HG03196 (cell line): ENCODE results near the gene OPCML.

Source experiments
- ATAC-seq: cut with Tn5 transposase; IDR thresholded peaks from one replicate; pipeline ENCODE4 v1.9.1; 2021; ENCODE audit not compliant: unreplicated experiment

Gene OPCML

DNA sequence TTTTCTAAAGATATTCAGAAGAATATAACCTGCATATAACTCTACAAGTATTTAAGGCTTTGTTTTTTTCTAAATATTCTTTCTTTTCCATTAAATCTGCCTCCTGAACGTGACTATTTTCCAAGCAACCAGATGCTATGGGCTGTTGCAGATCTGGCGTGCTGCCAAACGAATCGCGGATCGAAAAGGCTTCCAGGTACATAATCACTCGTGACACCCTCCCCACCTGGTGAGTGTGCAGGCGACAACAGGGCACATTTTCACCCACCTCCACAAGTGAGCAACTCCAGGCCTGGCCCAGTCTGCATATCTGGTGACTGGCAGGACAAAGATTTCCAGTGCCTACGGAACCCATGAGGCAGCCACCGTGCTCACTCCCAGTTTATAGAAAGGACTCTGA, 660.1 kb downstream of the OPCML start:
- no peak for ATAC-seq

DNA sequence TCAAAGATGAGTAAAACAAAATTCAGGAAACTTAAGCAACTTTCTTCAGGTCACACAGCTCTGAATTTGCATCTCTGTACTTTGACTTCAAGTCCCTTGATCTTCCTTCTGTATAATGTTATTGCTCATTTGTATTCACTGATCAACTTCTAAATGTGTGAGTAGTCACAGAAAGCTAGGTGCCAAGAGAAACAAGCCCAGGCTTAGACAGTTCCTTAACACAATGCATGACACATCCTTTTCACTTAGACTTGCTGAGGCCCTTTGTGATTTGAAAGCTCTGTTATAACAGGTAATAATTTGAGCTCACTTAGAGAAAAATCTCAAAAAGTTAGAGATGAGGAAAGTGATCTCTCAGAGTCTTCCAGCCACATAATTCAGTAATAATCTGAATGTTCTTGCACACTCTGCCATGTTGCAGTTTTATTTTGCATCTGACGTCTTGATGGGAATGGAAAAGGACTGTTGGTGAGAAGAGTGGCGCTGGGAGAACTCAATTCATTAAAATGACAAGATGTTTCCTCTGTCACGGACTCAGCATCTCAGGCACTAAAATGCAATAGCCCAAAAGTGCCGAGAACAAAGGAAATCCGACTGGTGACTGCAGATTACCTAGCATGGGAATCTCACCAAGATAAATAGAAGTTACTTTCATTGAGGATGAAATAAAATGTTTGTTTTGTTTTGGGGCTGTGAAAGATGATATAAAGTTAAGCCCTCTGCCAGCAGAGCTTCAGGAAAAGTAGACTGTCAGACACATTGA, 665.3 kb downstream of the OPCML start:
- no peak for ATAC-seq

DNA sequence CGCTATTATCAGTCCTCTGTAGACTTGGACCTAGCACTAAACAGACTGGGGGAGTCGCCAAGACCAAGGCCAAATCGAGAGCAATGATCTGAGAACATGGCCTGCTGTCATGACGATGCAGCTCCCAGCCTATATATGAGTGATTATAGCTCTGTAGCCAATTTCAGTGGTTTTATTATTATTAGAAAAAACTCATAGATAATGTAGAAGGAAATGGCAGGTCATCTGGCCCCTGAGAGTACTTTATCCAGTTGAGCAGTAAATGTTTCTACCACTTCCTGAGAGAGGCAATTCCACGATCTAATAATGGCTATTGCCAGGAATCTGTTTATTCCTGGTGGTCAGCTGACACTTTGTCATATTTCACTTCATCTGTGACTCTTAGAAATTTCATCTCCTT, 666.7 kb downstream of the OPCML start:
- no peak for ATAC-seq

DNA sequence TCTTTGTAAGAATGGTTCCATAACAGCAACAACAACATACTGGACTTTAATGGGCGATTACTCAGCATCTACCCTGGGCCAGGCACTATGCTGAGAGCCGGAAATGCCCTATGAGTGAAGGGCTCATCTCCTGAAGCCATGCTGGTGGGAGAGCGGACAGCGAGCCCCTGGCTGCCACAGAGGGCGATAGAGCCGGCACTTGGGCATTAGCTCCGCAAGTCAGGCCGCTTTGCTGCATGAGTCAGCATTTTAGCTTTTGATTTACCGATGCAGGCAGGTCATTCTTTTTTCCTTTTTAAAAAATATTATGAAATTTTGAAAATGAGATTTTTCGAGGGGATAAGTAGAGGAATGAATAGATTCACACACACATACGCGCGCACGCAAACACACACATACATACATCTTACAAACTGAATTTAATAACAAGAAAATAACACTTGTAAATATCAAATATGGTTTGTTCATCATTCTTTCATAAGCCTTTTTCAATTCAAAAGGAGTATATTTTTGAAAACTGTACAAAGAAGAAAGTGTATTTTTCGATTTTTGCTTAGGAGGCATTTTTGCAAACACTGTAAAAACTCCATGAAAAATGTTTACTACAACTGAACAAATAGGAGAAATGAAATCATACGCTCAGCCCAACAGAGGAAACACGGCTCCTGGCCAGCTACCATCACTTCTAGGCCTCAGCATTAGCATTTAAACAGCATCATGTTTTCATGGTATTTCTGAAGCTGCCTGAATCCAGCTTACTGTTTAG, 667.3 kb downstream of the OPCML start:
- ATAC-seq = no peak

DNA sequence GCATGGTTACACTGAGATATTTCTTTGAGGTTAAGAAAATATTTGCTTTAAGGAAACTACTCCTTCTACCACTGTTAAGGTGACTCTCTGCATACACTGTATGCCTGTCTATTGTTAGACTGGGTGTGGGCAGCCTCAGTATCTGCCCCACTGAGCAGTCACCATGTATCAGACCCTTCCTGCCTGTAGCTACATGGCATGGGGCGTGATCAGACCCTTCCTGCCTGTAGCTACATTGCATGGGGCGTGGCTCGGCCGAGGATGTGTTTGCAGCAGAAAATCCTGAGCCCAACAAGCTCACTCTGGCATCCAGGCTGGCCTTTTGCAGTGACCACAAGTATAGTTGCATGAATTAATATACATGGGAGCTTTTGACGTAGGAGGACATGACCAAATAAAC, 669.4 kb downstream of the OPCML start:
- ATAC-seq = no peak

DNA sequence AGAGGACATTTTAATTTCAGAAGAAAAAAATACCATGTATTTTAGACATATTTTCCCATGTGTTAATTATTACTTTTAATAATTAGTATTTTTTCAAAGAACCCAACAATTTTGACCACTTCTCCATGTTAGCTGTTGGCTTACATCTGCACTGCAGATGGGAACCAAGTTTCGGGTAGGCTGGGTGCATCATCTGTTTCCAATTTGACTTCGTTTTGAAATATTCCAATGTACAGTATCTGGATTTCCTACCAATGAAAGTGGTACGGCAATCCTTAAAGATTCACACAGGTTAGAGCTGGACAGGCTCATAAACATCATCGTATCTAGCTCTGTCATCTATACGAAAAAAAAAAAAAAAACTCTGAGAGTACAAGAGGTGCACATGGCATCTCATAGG, 670.2 kb downstream of the OPCML start:
- no peak for ATAC-seq

DNA sequence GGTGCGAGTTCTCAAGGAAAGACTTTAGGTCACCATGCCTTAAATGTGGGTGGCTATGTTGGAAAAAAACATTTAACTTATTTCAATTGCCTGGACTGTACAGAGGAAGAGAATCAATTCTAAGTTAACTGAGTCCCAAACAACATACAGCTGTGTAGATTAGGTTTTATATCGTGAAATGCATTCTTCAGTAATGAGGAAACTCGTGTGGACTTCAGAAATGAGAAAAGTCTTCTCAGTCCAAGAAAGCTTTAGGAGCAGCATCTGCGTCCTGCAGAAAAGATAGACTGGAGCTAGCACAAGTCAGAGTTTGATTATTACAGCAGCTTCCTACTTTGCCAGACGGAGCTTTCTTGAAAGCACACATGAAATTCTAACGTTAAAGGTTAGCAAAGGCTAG, 673.0 kb downstream of the OPCML start:
- ATAC-seq = no peak

DNA sequence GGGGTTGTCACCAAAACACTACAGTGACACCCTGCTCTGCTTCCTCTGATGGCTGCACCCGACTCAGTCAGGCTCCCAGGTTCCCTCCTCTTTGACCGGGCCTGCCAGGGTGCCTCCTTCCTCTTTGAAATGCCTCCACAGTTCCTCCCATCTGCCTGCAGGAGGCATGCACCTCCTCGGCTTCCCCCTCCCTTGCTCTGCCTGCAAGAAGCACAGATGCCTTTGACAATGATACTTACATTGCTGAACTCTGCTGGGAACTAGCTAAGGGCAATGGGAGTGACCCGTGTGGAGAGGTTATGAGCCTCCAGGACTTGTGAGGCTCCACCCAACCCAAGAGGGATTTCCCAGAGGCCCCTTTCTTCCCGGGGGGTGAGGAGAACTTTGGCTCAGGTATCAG, 674.1 kb downstream of the OPCML start:
- no peak for ATAC-seq

DNA sequence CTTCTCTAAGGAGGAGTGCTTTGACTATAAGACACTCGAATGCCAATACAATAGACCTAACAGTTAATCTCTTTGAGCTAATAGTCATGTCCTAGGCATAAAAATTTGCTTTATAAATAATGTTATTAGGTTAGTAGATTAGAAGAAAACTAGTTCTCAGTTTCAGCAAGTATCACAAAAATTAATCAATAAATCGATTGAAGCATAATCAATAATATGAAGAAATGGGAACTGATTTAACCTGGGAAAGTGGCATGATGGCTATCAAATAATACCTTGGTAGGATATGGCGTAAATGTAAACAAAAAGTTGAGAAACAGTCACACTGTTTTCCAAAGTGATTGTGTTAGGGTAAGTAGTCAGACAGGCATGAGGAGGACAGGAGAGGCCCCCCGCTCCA, 676.3 kb downstream of the OPCML start:
- no peak for ATAC-seq

DNA sequence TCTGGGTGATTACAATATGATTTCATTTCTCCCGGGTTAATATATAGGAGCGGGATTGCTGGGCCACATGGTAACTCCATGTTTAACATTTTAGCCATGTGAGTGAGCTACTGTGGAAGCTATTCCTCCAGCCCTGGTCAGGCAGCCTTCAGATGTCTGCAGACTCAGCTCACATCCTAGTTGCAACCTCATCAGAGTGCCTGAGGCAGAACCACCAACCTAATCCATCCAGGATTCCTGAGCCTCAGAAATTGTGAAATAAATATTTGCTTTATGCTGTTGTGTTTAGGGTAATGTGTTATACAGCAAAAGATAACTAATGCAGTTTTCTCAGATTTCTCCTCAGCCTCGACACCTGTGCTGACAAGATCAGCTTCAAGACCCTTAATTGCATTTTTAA, 676.8 kb downstream of the OPCML start:
- no peak for ATAC-seq

DNA sequence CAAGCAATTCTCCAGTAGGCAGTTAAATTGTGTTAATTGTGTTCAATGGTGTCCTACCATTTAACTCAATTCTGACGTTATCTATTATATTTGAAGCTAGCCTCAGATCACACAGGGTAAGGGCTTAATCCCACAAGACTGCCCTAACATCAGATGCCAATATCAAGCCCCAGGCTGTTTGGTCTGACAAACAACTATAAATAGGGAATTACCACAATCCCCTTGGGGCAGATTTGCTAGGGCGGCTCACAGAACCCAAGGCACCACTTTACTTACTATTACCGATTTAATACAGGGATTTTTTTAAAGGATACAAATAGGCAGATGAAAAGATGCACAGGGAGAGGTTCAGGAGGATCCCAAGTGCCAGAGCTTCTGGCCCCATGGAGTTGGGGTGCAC, 678.4 kb downstream of the OPCML start:
- no peak for ATAC-seq

DNA sequence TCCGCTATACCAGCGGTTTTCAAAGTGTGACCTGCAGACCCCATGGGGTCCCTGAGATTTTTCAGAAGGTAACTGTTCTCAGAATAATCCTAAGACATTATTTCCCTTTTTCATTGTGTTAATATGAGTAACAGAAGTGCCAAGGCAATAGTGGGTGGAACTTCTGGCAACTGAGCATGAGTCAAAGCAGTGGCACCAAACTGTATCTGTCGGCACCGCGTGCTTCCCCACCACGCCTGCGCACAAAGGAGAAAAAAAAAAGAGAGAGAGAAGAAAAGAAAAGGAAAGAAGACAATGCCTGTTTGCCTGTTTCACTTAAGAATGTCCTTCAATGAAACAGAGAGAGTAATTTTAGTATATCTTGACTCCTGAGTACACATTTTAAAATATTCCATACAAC, 679.9 kb downstream of the OPCML start:
- ATAC-seq = no peak

DNA sequence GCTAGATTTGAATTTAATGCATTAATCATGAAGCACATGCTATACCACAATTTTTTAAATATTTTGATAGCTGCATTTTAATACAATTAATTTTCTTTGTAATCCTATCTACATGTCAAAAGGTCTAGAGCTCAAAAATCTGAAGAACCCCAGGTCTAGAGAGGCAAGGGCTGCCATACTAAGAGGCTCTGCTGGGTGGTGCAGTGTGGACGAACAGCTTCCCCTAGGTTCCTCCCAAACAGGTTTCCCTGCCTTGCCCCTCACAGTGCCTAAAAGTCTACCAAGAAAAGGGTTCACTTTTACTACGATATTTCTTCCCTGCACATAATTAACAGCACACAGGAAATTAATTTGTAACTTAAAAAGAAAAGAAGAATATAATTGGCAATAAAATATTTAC, 681.1 kb downstream of the OPCML start:
- no peak for ATAC-seq

DNA sequence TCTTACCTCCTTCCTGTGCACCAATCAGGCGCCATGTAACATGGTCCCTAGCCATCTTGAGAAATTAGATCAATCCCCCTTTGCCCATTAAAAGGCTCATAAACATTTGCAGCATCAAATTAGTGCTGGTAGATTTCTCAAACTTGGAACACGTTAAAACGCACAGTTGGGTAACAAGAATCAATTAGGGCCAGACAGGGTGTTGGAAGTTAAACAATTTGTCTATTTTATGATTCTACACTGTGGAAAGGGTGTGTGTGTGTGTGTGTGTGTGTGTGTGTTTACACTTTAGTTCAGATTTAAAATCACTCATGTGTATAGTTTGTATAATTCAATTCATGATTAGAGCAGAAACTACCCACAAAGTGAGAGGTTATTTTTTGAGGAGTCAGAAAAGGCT, 682.0 kb downstream of the OPCML start:
- ATAC-seq = no peak

DNA sequence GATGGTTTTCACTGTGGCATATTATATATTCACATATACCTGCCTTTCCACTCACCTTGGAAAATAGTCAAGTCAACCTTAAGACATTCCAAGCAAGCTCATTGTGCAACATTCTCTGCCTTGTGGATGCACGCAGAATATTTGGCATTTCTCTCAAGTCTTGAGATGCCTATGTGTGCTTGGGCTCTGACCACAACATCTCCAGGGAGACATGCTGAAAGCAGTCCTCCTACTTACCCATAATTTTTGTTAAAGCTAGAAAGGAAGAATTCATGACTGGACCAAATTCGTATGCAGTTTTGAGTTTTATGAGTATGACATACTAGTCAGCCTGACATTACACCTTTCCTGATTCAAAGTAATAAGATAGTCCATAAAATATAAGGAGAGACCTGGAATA, 684.0 kb downstream of the OPCML start:
- no peak for ATAC-seq

DNA sequence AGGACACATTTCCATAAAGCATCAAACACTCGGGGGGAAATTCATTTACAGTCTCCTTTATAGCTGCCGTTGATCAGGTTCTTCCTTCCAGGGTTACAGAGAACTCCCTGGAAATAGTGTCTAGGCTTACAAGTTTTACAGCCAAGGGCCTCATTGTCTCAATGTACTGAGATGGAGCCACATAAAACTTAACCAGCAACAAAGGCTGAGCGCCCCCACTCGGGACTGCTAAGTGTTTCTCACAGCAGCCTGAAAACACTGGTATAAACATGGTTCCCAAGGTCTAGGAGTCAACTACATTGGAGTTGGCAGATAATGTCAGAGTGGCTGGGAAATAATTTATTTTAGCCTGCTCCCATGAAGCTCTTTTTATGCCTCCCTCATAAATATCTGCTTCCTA, 686.2 kb downstream of the OPCML start:
- ATAC-seq = no peak

DNA sequence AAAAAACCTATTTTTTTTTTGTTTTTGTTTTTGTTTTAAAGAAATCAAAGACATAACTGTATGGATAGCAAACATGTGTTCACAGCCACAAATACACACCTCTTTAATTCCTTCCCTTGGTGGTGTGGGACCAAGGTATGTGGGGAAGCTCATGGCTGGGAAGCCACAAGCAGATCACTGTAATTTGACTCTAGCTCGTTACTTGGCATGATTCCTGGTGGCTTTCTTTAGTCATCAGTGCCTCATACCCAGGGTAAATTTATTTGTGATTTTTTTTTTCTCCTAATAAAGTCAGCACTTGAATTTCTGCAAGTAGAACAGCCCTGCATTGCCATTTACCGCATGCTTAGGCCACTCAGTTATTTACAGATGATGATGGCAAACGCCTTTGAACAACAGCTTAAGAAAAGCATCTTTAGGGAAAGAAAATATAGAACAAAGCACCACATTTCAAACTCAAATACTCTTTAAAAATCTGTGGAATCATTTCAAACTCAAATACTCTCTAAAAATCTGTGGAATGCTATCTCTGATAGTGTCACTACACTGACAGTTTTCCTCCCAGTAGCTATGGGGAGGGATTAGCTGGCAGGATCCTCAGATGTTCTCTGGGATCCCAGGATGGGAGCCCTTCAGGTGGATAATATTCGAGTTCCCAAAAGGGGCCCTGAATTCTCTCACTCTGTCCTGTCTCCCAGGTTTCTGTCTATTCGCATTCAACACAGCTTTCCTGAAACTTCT, 687.2 kb downstream of the OPCML start:
- ATAC-seq = no peak

DNA sequence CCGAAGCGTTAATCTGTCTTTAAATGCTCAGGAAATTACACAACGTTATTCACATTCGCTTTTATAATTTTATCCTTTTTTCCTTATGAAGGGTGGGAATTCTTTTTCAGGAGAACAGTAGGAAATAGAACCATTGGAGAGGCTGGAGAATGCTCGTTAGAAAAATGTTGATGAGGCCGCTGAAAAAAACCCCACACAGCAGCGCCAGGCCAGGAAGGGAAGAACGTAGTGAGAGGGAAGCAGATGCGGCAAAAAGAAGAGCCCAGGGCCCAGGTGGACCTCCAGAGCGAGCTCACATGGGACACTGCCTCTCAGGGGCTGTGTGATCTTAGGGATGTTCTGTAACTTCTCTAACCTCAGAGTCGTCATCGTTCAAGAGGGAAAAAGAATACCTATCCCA, 691.6 kb downstream of the OPCML start:
- no peak for ATAC-seq

DNA sequence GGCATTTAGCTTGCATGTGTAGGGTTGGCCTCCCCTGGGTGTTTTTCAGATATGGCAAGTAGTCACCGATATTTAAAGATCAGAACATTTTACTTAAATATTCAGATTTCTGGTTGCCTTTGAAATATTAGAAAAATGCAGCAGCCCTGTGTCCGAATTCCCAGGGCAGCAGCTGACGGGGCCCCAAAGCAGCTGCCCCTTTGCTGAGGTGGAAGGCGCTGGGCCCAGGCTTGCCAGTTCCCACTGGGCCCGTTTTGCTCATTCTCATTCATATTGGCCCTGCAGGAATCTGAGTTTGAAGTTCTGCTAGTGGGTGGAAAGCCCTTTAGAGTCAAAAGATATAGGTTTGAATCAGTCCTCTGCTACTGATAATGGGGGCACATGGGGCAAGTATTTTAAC, 692.1 kb downstream of the OPCML start:
- ATAC-seq = no peak

DNA sequence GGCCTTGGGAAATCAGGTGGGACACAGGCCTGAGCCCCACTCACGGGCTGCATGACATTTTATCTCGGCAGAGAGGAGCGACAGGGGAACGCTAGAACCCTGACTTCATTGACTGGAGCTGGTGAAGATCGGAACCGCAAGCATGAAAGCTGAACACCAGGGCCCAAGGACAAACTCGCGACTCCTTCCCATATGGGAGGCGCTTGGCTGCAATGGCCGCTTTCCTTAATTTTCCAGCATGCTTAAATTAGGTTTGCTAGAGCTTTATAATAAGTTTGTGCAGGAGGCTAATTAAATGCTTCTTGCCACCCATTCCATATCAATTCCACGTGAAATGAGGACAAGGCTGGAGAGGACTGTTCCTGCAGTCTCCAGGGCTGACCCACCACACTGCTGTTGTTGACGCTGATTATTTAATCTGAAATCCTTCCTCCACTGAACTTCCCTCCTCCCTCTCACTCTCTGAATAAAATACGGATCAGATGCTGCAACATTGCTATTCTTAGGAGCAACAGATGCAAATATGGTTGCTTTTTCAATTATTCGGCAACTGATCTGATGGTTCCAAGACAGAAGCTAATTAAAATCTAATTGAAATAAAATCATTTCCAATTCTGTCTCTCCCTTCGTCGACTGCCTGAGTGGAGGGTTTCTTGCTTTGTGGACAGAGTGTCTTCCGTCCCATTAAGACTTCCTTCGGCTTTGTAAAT, 692.9 kb downstream of the OPCML start:
- ATAC-seq = no peak

DNA sequence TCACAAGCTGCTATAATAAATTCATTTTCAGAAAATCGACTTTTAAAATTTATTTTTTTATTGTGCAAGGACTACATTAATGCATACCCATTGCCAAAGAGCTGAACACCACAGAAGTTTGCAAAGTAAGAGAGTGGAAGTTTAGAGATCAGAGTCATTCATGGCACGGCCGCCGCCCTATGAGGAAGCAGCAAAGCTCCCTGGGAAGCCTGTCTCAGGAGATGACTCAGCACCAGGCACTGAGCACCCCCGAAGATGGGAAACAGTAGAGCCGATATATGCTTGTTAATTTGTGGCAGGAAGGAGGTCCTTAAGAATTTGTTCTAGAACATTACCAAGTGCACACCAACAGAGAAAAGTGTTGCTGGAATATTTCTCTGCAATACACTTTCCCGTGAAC, 693.7 kb downstream of the OPCML start:
- ATAC-seq = no peak
